Hindlimb muscle (tissue), 1 donor: ENCODE results near the gene MPPE1. TPM values are rescaled to one million over a fixed set of nuclear protein-coding genes. Genes with fewer than 3 reads are reported as not detected.

ENCODE experiments used
- DNase-seq: peaks from one replicate; pipeline ENCODE4 v3.0.0-alpha.2; 2013
- polyA plus RNA-seq: library from polyadenylated mRNA; unstranded; fragments of 120-200 nt; gene quantifications from one replicate; pipeline ENCODE4 v1.2.1, GENCODE V29; 2013; ENCODE audit not compliant: insufficient read length

MPPE1 gene
- polyA plus RNA-seq, 1 donor: 24.0 TPM

DNA sequence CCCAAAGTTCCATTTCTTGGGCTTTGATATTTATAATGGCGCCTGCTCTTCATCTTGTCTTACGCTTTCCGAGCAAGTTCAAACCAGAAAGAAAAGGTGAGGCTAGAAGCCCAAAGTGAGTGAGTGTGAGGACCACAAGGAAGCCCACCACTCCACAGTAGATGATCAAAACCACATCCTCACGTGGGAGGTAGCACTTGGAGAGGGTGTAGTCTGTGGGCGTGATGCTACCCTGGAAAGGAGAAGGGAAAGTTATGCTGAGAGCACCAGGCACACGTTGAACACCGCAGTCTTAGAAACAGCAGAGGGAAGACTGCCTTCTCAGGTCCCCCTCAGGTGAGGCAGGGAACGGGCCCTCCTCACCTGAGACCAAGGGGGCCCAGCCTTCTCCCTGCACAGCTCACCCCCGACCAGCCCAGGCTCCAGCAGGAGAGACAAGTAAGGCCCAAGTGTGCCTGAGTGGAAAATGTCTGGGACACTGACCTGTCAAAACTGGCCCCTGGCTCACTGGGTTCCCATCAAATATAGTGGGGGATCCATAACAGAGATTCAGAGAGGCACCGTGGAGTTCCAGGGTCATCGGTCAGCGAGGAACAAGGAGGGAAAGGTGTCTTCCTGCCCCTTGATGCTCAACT, 23.6 kb downstream of the MPPE1 start:
- no peak for DNase-seq

DNA sequence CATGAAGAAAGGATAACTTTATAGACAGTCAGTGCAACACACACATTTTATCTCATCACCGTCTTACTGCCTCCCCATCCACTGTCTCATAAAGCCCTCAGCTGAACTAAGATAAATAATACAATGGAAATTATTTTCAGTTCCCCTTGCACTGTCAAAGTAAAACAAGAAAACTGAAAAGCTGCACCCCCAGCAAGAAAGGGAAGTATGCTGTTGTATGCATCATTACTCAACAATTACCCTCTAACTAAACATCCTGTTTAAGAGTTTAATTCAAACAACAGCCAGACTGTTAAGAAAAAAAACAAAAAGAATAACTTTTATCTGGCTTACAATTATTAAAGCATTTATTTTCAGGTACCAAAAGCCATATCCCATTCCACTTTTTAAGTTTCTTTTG, 25.0 kb downstream of the MPPE1 start:
- DNase-seq: peak; percentile 11

DNA sequence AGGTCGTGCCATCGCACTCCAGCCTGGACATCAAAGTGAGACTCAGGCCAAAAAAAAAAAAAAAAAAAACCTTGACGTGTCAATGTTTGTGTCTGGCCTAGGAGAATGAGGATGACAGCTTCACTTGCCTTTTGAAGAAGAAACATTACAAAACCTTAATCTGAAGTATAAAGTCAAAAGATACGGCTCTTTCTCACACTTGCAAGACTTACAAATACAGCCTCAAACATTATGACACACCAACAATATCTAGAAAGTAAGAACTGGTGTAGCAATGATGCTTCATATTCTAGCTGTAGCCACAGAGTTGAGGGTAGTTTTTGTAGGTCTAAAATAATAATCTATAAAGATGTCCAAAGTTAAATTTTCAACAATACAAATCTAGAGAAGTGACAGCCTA, 25.5 kb downstream of the MPPE1 start:
- no peak for DNase-seq

DNA sequence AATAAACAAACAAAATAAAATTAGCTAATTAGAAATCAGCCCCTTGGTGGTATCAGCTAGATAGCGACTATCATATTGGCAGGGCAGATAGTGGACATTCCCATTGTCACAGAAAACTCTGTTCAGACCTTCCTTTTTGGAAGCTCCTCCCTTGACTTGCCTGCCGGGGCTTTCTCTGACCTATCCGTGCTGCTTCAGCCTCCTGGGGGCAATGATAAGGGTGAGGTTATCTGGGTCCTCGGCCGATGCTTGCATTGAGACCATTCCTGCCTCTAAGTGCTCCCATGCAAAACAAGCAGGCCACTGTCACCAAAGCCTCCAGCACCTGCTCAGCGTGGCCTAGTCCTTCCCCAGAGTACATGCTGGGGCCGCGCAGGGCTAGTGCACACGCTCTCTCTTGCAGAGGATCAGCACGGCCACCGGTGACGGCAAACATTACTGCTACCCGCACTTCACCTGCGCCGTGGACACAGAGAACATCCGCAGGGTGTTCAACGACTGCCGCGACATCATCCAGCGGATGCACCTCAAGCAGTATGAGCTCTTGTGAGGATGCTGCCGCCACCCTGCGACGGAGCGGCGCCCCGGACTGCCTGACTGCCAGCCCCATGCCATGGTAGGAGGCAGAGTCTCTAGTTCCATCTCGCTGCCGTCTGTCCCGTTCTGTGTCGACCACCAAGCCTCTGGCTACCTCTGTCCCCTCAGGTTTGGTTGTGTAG, 27.4 kb downstream of the MPPE1 start:
- DNase-seq: no peak

DNA sequence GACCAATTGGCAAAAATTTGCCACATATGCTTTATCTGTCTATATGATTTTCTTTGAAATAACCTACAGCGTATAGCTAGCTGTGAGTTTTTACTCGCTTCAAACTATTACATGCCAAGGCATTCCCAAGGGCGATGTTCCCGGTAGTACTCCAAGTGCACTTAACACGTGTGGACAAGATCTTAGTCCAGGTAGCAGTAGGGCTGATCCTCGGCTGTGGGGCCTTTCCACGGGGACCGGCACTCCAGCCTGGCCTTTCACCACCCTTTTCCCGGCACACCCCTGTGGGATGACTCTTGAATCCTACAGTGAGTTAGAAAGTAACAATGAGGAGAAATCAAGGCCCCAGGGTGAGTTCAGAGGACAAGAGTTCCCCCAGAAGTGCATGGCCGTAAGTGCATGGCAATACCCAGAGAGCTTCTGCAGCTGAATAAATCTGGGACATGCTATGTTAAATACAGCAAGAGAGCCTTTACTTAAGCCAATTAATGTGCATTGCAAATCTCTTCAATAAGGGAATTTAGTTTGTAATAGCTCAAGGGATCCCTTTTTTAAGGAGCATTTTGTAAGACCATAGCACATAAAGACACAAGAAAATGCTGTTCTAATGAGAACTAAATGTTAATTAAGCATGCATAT, 30.5 kb downstream of the MPPE1 start:
- DNase-seq: no peak

DNA sequence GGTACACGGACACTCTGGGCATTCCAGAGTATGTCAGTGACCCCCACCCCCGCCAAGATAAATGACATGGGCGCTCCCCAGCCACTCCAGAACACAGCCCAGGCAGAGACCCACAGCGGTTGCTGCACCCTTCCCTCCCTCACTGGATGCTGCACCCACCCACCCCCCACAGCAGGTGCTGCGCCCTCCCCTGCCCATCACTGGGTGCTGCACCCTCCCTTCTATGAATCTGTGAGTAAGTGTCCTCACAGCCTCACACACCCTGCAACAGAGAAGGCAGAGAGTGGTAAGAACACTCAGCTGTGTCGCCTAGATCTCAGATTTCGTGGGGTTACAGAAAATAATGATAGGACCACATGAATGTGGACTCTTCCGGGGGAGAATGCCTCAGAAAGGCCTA, 33.4 kb downstream of the MPPE1 start:
- no peak for DNase-seq

DNA sequence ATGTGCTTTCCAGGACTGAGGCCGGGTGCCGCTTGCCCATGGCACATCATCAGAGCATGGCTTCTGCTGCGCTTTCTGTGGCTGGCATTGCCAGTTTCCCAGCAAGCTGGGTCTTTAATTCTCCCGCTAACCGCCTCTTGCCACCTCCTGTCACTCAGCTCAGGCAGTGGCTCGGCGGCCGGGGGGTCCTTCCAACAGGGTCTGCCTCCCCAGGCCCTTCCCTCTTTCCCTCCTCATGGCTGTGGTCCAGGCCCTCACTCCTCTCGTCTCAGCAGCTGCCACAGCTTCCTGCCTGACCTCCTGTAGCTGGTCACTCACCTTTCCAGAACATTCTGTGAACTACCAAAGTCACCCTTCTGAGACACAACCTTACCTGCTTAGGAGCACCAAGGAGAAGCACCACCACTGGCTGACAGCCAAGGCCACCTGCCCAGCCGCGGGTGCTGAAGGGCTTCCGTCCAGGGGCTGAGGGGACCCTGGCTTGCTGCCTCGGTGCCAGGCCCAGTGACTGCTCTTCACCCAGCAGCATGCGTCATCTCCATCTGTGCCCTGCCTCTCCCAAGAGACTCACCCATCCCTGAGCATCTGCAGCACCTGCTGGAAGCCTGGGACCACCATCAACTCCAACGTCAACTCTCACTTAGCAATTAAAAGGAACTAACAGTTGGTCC, 34.3 kb downstream of the MPPE1 start:
- no peak for DNase-seq

DNA sequence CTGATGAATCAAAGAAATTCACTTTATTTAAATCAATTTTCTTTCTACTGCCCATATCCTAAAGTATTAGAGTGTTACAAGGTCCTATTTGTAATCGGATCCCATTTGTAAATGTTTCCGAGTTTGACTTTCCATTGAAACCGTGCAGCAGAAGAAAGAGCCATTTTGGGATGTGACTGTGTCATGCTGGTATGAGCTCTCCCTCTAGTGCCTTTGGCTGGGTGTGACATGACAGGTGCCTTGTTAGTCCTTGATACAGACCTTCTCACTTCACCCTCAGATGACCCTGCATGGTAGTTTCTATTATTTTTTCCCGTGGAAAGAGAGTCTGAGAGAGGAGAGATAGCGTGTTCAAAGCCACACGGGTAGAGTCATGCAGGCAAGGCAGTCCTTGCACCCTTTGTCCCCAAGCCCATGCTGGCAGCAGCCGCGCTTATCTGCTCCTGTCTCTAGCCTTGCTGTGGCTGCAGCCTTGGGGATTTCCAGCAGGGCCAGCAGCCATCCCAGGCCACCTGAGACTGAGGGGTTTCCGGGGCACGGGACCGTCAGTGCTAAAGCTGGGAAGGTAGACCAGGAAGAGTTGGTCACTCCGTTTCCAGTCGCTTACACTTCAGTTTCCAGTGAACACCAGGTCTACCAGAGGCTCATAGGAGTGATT, 35.5 kb downstream of the MPPE1 start:
- DNase-seq: no peak

DNA sequence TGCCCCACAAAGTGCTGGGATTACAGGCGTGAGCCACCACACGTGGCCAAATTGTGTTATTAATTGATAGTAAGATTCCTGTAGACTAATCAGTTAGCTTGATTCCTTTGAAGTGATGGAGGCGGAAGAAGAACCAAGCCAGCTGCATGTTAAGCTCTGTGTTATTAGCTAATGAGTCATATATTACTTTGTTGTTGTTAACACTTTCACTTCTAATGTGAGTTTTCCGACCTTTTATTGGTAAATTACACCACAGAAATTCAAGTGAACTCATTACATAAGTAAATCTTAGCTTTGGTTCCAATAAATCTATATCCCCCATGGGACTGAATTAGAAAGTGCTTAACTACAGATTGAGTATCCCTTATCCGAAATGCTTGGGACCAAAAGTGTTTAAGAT, 36.6 kb downstream of the MPPE1 start:
- DNase-seq: no peak

DNA sequence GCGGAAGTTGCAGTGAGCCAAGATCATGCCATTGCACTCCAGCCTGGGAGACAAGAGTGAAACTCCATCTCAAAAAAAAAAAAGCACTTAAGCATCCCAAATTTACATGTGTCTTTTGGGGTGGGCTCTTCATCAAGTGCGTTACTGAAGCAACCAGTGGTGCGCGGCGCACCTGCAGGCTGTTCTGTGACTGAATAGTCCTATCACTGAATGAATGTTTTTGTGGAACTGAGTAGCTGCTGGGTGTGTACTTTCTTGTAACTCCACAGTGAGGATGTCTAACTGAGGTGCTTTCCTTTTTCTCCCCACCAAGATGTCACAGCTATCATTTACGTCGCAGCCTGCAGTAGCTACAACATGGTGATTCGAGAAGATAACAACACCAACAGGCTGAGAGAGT, 39.9 kb downstream of the MPPE1 start:
- no peak for DNase-seq

DNA sequence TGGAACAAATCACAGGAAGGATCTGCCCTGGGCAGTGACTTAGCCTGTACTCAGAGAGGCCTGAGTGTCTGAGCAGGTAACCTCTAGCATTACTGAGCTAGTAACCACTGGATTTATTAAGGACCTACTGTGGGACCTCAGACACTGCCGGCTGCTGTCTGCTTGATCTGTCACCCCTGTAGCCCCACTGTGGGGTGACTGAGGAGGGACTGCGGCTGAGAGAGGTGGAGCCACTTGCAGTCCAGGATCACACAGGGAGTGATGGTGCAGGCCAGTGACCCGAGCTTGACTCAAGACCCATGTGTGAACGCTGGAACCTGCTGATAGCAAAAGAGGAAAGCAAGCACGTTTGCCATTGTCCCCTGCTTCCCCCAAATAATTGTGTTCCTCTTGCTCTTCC, 41.4 kb downstream of the MPPE1 start:
- no peak for DNase-seq

DNA sequence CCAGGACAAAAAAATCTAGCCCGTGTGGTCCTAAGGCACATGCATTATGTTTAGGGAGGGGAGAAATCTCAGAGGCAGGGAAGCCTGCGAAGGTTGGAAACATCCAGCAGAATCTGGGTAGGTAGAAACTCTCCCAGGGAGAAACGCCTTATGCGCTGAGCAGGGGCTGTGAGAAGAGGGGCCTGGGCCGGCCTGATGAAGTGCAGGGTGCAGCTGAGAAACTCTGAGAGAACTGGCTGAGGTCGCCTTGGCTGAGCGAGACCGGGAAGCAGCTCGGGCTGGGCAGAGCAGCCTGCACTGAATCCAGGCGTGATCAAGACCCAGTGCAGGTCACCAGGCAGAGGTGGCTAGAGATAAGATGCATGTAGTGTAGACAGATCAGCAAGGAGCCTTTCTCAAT, 41.8 kb downstream of the MPPE1 start:
- DNase-seq: no peak

DNA sequence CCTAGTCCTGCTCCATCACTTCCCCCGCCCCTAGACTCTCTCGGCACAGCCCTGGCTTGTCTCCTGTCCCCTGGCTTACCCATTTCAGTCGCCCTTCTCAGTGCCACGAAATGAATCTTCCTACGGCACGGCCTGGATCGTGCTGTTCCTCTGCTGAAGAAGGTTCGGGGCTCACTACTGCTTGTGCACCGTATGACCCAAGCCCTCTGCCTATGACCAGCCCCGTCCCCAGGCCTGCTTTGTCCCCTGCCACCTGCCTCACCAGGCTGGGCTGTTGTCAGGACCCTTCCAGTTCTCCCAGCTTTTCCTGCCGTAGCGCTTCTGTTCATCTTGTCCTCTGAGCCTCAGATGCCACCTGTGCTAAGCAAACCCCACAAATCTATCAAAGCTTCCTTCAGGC, 43.0 kb downstream of the MPPE1 start:
- no peak for DNase-seq

DNA sequence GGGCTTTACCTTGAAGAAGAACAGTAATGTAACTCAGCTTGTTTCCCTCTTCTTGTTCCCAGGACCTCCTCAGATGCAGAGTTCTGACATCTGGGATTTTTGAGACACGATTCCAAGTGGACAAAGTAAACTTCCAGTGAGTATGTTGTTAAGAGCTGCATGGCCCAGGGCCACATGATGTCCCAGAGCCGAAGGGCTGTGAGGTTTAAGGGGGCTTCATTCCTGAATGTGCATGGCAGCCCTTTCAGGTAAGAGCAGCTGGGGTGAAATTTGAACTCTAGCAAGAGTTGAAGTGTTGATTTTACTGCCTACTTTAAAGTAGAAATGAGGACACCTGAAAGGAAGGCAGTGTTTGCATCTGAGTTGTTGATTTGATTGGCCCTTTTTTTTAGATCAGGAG, 43.6 kb downstream of the MPPE1 start:
- no peak for DNase-seq

DNA sequence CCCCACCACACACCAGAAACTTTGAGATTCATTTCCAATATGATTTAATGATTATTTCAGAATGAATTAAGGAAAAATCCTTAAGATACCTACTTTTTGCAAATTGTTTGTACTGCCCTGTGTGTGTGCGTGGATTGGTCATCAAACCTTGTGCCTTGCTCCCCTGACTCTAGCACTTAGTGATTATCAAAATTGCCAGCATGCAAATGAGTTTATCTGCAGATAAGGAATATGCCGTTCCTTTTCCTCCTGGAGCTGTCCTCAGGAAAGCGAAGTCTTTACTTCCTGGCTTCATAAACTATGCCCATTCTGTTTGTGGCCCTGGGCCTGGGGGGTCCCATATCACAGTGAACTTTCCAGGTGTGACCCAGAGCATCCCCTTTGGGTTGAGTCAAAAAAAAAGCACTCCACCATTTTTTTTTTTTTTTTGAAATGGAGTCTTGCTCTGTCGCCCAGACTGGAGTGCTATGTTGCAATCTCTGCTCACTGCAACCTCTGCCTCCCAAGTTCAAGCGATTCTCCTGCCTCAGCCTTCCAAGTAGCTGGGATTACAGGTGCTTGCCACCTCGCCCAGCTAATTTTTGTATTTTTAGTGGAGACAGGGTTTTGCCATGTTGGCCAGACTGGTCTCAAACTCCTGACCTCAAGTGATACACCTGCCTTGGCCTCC, 45.5 kb downstream of the MPPE1 start:
- no peak for DNase-seq

DNA sequence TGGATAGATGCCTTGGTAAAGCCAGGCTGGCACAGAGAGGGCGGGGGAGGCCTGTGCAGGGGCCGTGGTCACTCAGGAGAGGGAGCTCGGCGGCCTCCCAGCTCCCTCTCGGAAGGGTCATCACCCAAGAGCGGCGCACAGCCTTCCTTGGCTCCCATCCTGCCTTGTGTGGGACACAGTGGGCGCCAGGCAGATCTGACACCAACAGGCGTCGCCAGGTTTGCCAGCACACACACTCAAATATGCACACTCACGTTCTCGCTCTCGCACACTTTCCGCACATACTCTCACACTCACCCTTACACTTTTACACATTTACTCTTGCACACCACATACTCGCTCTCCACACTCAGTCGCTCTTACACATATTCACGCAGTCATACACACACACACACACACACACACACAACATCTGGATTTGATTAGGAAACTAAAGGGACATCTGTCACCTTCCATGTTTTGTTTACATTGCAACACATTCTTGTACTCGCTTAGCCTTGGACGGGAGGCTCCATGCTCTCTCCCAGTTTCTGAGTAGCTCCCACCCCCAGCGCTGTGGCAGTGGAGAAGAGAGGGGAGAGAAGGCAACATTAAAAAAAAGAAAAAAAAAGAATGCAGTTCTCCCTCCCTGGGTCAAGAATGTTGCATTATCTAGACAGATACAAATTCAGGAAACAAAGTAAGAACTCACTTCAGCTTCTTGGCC, 46.4 kb downstream of the MPPE1 start:
- no peak for DNase-seq

DNA sequence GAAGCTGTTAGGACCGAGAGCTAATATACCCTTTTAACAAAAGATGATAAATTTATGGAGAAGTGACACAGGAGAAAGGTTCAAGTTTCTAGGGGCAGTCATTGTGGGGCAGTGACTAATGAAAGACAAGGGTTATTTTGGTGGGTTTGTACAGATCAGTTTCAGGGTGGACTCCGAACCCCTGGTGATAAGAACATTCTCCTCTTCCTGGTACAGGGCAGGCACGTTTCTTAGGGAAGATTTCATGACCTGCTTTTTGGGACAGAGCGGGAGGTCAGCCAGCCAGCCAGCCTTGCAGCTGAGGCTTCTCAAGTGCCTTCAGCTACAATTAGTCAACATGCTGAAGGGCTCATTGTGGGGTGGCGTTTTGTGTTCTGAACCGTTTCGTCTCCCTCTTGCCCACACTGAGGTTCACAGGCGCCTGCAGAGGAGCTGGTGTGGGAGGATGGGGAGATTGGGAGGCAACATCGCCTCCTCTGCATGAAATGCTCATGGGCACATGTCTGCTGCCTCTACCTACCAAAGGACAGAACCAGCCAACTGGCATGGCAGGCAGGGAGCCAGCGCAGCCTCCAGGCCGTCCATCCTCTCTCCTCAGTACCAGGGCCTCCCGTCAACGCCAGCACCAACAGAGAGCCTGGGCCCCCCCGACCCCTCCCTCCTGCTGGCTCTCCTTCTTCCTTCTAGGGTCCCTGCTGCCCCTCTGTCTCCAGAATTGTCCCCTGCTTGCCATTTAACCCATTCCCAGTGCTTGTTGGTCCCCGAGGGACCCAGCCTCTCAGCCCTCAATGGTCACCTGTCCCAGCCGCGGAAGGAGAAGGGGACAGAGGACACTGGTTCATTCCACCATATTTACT, 47.3 kb downstream of the MPPE1 start:
- DNase-seq: no peak

DNA sequence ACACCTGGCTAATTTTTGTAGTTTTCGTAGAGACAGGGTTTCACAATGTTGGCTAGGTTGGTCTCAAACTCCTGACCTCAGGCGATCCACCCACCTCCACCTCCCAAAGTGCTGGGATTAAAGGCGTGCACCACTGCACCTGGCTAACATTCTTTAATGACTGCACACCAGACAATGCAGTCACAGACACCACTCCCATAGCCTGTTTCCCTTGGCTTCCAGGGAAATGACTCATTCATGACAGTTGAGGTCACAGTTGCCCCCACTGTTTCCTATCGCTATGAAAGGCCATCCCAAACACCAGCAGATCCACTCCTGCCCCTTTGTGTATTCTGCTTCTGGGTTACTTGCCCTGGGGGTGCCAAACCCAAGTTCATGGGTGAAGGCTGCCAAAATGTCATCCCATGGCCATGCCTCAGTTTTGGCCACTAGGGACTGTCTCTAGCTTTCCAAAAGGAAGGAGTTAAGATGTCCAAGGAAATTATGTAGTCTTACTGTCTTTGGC, 48.2 kb downstream of the MPPE1 start:
- no peak for DNase-seq

DNA sequence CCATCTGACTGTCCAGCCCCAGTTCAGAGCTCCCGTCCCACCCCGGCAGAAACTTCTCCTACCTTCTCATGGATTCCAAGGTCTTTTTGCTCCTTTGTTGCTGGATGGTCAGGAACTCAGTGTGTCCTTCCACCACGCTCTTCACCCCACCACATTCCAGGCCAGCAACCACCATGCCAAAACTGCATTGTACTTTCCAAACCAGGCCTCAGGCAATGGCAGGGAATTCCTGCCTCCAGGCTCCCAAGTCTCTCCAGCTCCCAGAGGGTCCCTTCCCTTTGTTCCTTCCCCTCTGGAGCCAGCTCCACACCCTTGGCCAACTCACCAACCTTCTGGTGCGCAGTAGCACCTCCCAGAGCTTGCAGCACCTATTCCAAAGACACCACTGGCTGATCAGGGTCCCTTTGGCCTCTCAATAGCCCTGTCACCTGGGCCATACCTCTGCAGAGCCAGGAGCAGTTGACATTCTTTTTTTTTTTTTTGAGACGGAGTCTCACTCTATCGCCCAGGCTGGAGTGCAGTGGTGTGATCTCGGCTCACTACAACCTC, 48.8 kb downstream of the MPPE1 start:
- DNase-seq: no peak

DNA sequence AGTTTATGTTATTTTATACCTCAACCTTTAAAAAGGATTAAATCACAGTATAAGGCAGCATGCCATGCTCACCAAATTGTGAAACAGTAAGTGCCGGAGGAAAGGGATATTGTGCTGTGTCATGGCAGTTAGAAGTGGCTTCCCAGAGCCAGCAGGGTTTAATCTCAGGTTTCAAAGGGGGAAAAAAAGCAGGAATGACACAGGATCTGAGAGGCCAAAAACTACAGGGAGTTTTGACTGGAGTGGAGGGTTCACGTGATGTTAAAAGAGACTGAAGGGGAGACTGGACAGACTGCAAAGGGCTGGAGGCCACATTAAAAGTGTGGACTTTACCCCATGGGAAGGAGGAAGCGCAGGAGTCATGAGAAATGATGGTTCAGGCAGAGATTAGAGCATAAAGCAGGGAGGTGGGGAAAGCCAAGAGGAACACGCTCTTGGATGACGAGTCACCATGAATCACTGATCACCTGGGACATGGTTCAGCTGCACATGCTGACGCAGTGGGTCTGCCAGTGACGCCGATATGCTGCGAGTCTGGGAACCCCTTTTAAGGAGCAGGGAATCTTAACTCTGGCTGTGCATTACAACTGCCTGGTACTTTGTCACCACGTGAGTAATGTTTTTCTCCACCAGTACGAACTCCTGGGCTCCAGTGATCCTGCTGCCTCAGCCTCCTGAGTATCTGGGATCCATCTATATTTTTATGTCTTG, 50.8 kb downstream of the MPPE1 start:
- DNase-seq: no peak
